GM21423 (cell line): ENCODE data around the gene HARS2.
"Not testable (repeated sequence)": the region's sequence is repeated elsewhere in the genome, so short reads cannot be mapped to it uniquely, and the experiment has no call there.

Experiments used
- ATAC-seq: cut with Tn5 transposase; IDR thresholded peaks from one replicate; pipeline ENCODE4 v1.9.1; 2021; ENCODE audit warnings: mild to moderate bottlenecking, moderate library complexity; ENCODE audit not compliant: unreplicated experiment

The HARS2 gene

GRCh38 chr5:140696891-140697492, 5.7 kb downstream of the HARS2 start:
- ATAC-seq, result no peak

- peak; percentile 97 for ATAC-seq
Measured at GRCh38 chr5:140700177-140701144, 9.2 kb downstream of the HARS2 start, which contains the start of gene ZMAT2. Gene ZMAT2, plus strand, starts transcription at chr5:140700447. Its CDS starts 14 bp downstream, at chr5:140700461.

- no peak for ATAC-seq
Measured at GRCh38 chr5:140707812-140708211, 16.6 kb downstream of the HARS2 start.

- ATAC-seq, result not testable (repeated sequence)
Measured at GRCh38 chr5:140708787-140709186, 17.5 kb downstream of the HARS2 start.

GRCh38 chr5:140710899-140711552, 19.8 kb downstream of the HARS2 start:
- peak; percentile 86 for ATAC-seq

GRCh38 chr5:140711794-140712193, 20.5 kb downstream of the HARS2 start:
- ATAC-seq, result no peak

- no peak for ATAC-seq
Measured at GRCh38 chr5:140713562-140714094, 22.4 kb downstream of the HARS2 start.

GRCh38 chr5:140716238-140716637, 25.0 kb downstream of the HARS2 start:
- ATAC-seq, result not testable (repeated sequence)

- no peak for ATAC-seq
Measured at GRCh38 chr5:140718266-140718592, 27.0 kb downstream of the HARS2 start.

GRCh38 chr5:140720738-140721137, 29.5 kb downstream of the HARS2 start:
- not testable (repeated sequence) for ATAC-seq

GRCh38 chr5:140721395-140721794, 30.1 kb downstream of the HARS2 start:
- not testable (repeated sequence) for ATAC-seq

GRCh38 chr5:140725799-140726471, 34.7 kb downstream of the HARS2 start:
- peak; percentile 95 for ATAC-seq

- ATAC-seq, result no peak
Measured at GRCh38 chr5:140733098-140733497, 41.8 kb downstream of the HARS2 start.

GRCh38 chr5:140734354-140734753, 43.1 kb downstream of the HARS2 start:
- ATAC-seq, result no peak

GRCh38 chr5:140737486-140737885, 46.2 kb downstream of the HARS2 start:
- ATAC-seq, result no peak

- ATAC-seq, result no peak
Measured at GRCh38 chr5:140741967-140742366, 50.7 kb downstream of the HARS2 start.
